SIG-M5 treated with dmso at 0.1 percent for 504 hours (cell line): ENCODE results near the gene PTPRM.

ENCODE experiments used
- DNase-seq: peaks from one replicate; lab custom pipeline; 2025; ENCODE audit not compliant: unreplicated experiment; lab: John Stamatoyannopoulos, UW

Gene PTPRM

GRCh38 chr18:8257851-8258434, 690.8 kb downstream of the PTPRM start:
- DNase-seq = no peak

GRCh38 chr18:8260319-8260718, 693.2 kb downstream of the PTPRM start:
- DNase-seq = no peak

GRCh38 chr18:8260827-8261226, 693.7 kb downstream of the PTPRM start:
- no peak for DNase-seq

GRCh38 chr18:8261651-8262091, 694.6 kb downstream of the PTPRM start:
- no peak for DNase-seq

- DNase-seq = no peak
These were observed 695.1 kb downstream of the PTPRM start for GRCh38 chr18:8262221-8262620.

GRCh38 chr18:8264116-8264515, 697.0 kb downstream of the PTPRM start:
- no peak for DNase-seq

- DNase-seq = no peak
These were observed 697.8 kb downstream of the PTPRM start for GRCh38 chr18:8264861-8265411.

GRCh38 chr18:8272254-8272653, 705.1 kb downstream of the PTPRM start:
- no peak for DNase-seq

- DNase-seq = no peak
These were observed 707.3 kb downstream of the PTPRM start for GRCh38 chr18:8274370-8274769.

GRCh38 chr18:8276406-8276805, 709.3 kb downstream of the PTPRM start:
- DNase-seq = no peak

GRCh38 chr18:8277270-8277669, 710.2 kb downstream of the PTPRM start:
- no peak for DNase-seq

GRCh38 chr18:8279346-8279745, 712.2 kb downstream of the PTPRM start:
- DNase-seq = no peak

- DNase-seq = no peak
These were observed 712.7 kb downstream of the PTPRM start for GRCh38 chr18:8279781-8280330.

GRCh38 chr18:8283891-8284585, 716.9 kb downstream of the PTPRM start:
- no peak for DNase-seq

- no peak for DNase-seq
These were observed 719.2 kb downstream of the PTPRM start for GRCh38 chr18:8286303-8286702.

- DNase-seq = no peak
These were observed 720.2 kb downstream of the PTPRM start for GRCh38 chr18:8287196-8287885.

GRCh38 chr18:8288472-8289195, 721.5 kb downstream of the PTPRM start:
- no peak for DNase-seq

- DNase-seq = no peak
These were observed 723.3 kb downstream of the PTPRM start for GRCh38 chr18:8290435-8290834.

- no peak for DNase-seq
These were observed 723.8 kb downstream of the PTPRM start for GRCh38 chr18:8290913-8291312.

GRCh38 chr18:8293184-8293583, 726.1 kb downstream of the PTPRM start:
- DNase-seq = no peak
